B cell (primary cell): ENCODE data around the gene FGD4. TPM values are rescaled to one million over a fixed set of nuclear protein-coding genes. Genes with fewer than 3 reads are reported as not detected.
A peak's percentile ranks its signal among the peaks of the same experiment; 100 is the strongest.
"Not testable (repeated sequence)": the region's sequence is repeated elsewhere in the genome, so short reads cannot be mapped to it uniquely, and the experiment has no call there.

ENCODE experiments used
- ATAC-seq: fragments of 200-7000 bp; cut with Tn5 transposase; one replicate; pipeline ENCODE4 v1.10.0; 2021; ENCODE audit warnings: low read depth, mild to moderate bottlenecking, moderate number of reproducible peaks, moderate library complexity
- CTCF ChIA-PET: fragments of 350-600 bp; sonication (Branson Sonifier 250); formaldehyde crosslinking; loops from one replicate; lab custom pipeline; 2021; ENCODE audit warnings: antibody characterized with exemption, inconsistent platforms; lab: Charles Lee
- POLR2A ChIA-PET: fragments of 350-600 bp; sonication (Branson Sonifier 250); formaldehyde crosslinking; loops from one replicate; lab custom pipeline; 2021; ENCODE audit warnings: antibody characterized with exemption; lab: Charles Lee
- DNase-seq: peaks from one replicate; pipeline ENCODE4 v3.0.0; 2013
- H2AFZ ChIP-seq: 2 replicates; pipeline ENCODE4 v1.6.1; 2012; ENCODE audit warnings: mild to moderate bottlenecking, low read depth, low read length; ENCODE audit not compliant: insufficient read depth, poor library complexity, severe bottlenecking
- H3K27ac ChIP-seq, 2 donors: 1 replicate in 1 of 2; 2 replicates in 1 of 2; pipeline ENCODE4 v1.5.1; 2012 to 2013; ENCODE audit warnings: low read length in 2 of 2, mild to moderate bottlenecking in 2 of 2, moderate library complexity in 1 of 2
- H3K27me3 ChIP-seq, 4 experiments: fragments of 200-600 bp in 1 of 4; sonication (generic) in 1 of 4; replicated peaks in 1 of 4; 1 replicate in 2 of 4; 2 replicates in 2 of 4; pipeline versions ENCODE4 v1.6.1 to v1.7.0; 2013 to 2016; ENCODE audit warnings: low read length in 3 of 4, mild to moderate bottlenecking in 2 of 4, mixed read lengths in 1 of 4, moderate library complexity in 1 of 4; ENCODE audit not compliant: insufficient read depth in 4 of 4, control insufficient read depth in 3 of 4; ENCODE audit errors: control extremely low read depth in 1 of 4
- H3K36me3 ChIP-seq, 2 experiments: replicated peaks in 1 of 2; 1 replicate in 1 of 2; 2 replicates in 1 of 2; pipeline versions ENCODE4 v1.6.1 to v1.7.1; 2013; ENCODE audit warnings: low read length in 1 of 2; ENCODE audit not compliant: insufficient read depth in 2 of 2, control insufficient read depth in 1 of 2; ENCODE audit errors: control extremely low read depth in 1 of 2, extremely low read depth in 1 of 2
- H3K4me1 ChIP-seq, 2 donors: fragments of 200-600 bp in 1 of 2; sonication (generic) in 1 of 2; 1 replicate in 1 of 2; 2 replicates in 1 of 2; pipeline versions ENCODE4 v1.5.1 to v1.6.1; 2013 to 2017; ENCODE audit warnings: low read length in 2 of 2; ENCODE audit not compliant: control insufficient read depth in 2 of 2, insufficient read depth in 2 of 2
- H3K4me2 ChIP-seq: replicated peaks from 2 replicates; pipeline ENCODE3; 2012; ENCODE audit warnings: mild to moderate bottlenecking, low read depth, low read length; ENCODE audit not compliant: poor library complexity, severe bottlenecking
- H3K4me3 ChIP-seq, 5 experiments: fragments of 200-600 bp in 1 of 5; sonication (generic) in 1 of 5; 1 replicate in 3 of 5; 2 replicates in 2 of 5; pipeline versions ENCODE4 v1.5.1 to v1.7.0; 2011 to 2016; ENCODE audit warnings: low read length in 4 of 5, mild to moderate bottlenecking in 4 of 5, low read depth in 2 of 5, control low read depth in 1 of 5, moderate library complexity in 1 of 5; ENCODE audit not compliant: insufficient read depth in 1 of 5; ENCODE audit errors: control extremely low read depth in 1 of 5, extremely low read depth in 1 of 5
- H3K79me2 ChIP-seq: fragments of 200-600 bp; sonication (generic); one replicate; pipeline ENCODE4 v1.6.0; 2016; ENCODE audit warnings: low read length; ENCODE audit not compliant: control insufficient read depth, insufficient read depth
- H3K9ac ChIP-seq: fragments of 200-600 bp; sonication (generic); 2 replicates; pipeline ENCODE4 v1.6.1; 2017; ENCODE audit warnings: mild to moderate bottlenecking, low read length, moderate library complexity
- H3K9me3 ChIP-seq, 3 donors: one replicate each; pipeline versions ENCODE4 v1.6.1 to v1.7.1; 2013; ENCODE audit warnings: low read length in 2 of 3; ENCODE audit not compliant: control insufficient read depth in 2 of 3, insufficient read depth in 1 of 3; ENCODE audit errors: control extremely low read depth in 1 of 3
- H4K20me1 ChIP-seq: 2 replicates; pipeline ENCODE4 v1.6.0; 2012; ENCODE audit warnings: mild to moderate bottlenecking, low read length; ENCODE audit not compliant: insufficient read depth, control insufficient read depth, poor library complexity, severe bottlenecking
- H3K27ac Mint-ChIP-seq: one replicate; pipeline ENCODE4 v1.8.0; 2021; ENCODE audit warnings: mixed read lengths
- H3K27me3 Mint-ChIP-seq: one replicate; pipeline ENCODE4 v1.8.0; 2021; ENCODE audit warnings: mixed read lengths
- H3K4me1 Mint-ChIP-seq: one replicate; pipeline ENCODE4 v1.8.0; 2021; ENCODE audit warnings: mixed read lengths
- H3K4me3 Mint-ChIP-seq: one replicate; pipeline ENCODE4 v1.8.0; 2021; ENCODE audit warnings: mixed read lengths
- H3K9me3 Mint-ChIP-seq: one replicate; pipeline ENCODE4 v1.8.0; 2022; ENCODE audit warnings: mixed read lengths; ENCODE audit not compliant: insufficient read depth
- EZH2 ChIP-seq: IDR thresholded peaks from 2 replicates; pipeline ENCODE4 v1.6.1; 2012; ENCODE audit warnings: borderline replicate concordance, low read depth, mild to moderate bottlenecking, moderate library complexity, low read length; ENCODE audit not compliant: insufficient read depth, poor library complexity, severe bottlenecking
- WGBS: methylation state at CpG from one replicate; pipeline ENCODE4 v1.1.5; 2013; ENCODE audit warnings: missing lambda C conversion rate; ENCODE audit not compliant: insufficient coverage; 5-methylcytosine and 5-hydroxymethylcytosine counted together
- intact Hi-C: fragments of 100-400 bp; cut with micrococcal nuclease; formaldehyde crosslinking; loops from one replicate; pipeline ENCODE4 v1.10.0; 2022
- polyA plus RNA-seq: library from polyadenylated mRNA; depleted of rRNA; stranded (reverse); fragments of >200 nt; gene quantifications from 2 replicates; pipeline ENCODE4 v1.2.3, GENCODE V29; 2012
- total RNA-seq, 2 donors: library from RNA; stranded (reverse); fragments of 120-200 nt in 1 of 2; gene quantifications; 1 replicate in 1 of 2; 2 replicates in 1 of 2; pipeline versions ENCODE4 v1.2.3 to v1.2.4, GENCODE V29; 2013 to 2022
- TF ChIP-seq, protein P1 (sequence below): fragments of 200-600 bp; IDR thresholded peaks from one replicate; pipeline ENCODE4 v1.8.0; 2022; ENCODE audit warnings: antibody characterized with exemption, mild to moderate bottlenecking

Gene FGD4
- total and polyA plus RNA-seq, 2 donors (not counting 1 experiment from before 2014, with no cell fraction given): 2.1 to 2.8 TPM

DNA sequence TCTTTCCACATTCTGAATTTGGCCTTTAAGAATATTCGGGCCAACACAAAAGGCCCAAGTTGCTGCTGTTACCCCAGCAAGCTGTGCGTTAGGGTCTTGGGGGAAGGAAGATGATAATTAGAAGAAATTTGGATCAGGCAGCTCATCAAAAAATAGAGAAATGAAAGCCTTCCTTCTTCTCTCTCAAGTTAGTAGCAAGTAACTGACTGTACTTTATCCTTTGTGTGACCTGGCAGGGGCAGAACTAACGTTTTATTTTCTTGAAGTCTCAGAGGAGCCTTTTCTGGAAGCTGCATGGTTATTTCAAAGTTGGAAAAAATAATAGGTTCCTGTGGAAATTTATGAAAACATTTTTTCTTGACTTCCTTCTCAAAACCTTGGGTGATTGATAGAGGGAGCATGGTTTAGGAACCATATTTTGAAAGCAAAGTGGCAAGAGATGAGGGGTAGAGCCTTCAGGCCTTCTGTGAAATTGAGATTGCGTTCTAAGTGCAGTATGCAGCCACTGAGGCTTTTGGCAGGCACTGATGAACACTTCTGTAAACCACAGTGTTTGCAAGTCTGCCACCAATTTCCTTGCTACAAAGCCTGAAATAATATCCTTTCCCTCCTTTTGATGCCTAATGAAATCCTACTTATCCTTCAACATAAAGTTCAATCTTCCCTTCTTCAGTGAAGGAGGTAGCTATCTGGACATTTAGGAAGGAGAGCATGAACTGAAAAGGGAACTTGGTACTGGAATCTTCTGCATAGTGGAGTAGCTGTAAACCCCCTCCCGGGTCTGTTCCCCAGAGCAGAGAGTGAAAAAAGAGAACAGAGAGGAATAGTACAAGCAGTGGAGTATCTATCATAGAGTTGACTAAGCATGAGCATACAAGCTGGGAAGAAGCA lies 123.2 kb downstream of the FGD4 start:
- Mint-ChIP-seq H3K4me3 (peak overlapping the region; percentile 40), H3K4me1 (peaks cover 25% of the 10 kb centered on the region), H3K27me3 (no peaks in the 10 kb centered on the region), H3K9me3 (no peaks in the 10 kb centered on the region), H3K27ac (peak overlapping the region; percentile 60)
- ChIA-PET POLR2A (interaction anchor here (0.6 kb wide), 1 partner anchor 1118 kb away, joined by 3 read pairs; no protein-coding TSS in a partner anchor), CTCF (no interaction called here)
- H3K4me3 ChIP-seq: no peak overlapping the region
- 0% methylated on average over 3 of the region's 5 CpGs for WGBS
- peak overlapping the region; percentile 47 for H3K4me2 ChIP-seq
- H3K9me3 ChIP-seq: peaks cover 0 to 2% (median 0%) of the 10 kb centered on the region in 3 donors
- peak overlapping the region; percentile 7 to 74 for H3K27ac ChIP-seq
- H3K4me1 ChIP-seq: peaks cover 23% of the 10 kb centered on the region in 2 donors
- H4K20me1 ChIP-seq: no peaks in the 10 kb centered on the region
- TF ChIP-seq, protein P1, sequence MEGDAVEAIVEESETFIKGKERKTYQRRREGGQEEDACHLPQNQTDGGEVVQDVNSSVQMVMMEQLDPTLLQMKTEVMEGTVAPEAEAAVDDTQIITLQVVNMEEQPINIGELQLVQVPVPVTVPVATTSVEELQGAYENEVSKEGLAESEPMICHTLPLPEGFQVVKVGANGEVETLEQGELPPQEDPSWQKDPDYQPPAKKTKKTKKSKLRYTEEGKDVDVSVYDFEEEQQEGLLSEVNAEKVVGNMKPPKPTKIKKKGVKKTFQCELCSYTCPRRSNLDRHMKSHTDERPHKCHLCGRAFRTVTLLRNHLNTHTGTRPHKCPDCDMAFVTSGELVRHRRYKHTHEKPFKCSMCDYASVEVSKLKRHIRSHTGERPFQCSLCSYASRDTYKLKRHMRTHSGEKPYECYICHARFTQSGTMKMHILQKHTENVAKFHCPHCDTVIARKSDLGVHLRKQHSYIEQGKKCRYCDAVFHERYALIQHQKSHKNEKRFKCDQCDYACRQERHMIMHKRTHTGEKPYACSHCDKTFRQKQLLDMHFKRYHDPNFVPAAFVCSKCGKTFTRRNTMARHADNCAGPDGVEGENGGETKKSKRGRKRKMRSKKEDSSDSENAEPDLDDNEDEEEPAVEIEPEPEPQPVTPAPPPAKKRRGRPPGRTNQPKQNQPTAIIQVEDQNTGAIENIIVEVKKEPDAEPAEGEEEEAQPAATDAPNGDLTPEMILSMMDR: no peak
- no peak for TF ChIP-seq EZH2
- H3K9ac ChIP-seq: peak overlapping the region; percentile 33
- peak; percentile 49 for ATAC-seq
- no peaks in the 10 kb centered on the region for H3K36me3 ChIP-seq
- peak overlapping the region; percentile 17 for H2AFZ ChIP-seq
- no peaks in the 10 kb centered on the region for H3K79me2 ChIP-seq
- DNase-seq: peak; percentile 39
- H3K27me3 ChIP-seq: no peaks in the 10 kb centered on the region
- intact Hi-C loops: loop anchor here (5.0 kb wide), 1 partner anchor 65 kb away; no protein-coding TSS in a partner anchor

DNA sequence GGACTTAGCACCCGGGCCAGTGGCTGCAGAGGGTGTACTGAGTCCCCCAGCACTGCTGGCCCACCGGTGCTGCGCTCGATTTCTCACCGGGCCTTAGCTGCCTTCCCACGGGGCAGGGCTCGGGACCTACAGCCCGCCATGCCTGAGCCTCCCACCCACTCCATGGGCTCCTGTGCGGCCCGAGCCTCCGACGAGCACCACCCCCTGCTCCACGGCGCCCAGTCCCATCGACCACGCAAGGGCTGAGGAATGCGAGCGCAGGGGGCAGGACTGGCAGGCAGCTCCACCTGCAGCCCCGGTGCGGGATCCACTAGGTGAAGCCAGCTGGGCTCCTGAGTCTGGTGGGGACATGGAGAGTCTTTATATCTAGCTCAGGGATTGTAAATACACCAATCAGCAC lies 126.4 kb downstream of the FGD4 start:
- H4K20me1 ChIP-seq, H2AFZ ChIP-seq, H3K4me2 ChIP-seq, H3K79me2 ChIP-seq, H3K9me3 ChIP-seq, H3K36me3 ChIP-seq, H3K27me3 ChIP-seq, H3K27ac Mint-ChIP-seq, H3K27ac ChIP-seq, H3K4me3 Mint-ChIP-seq, POLR2A ChIA-PET, ATAC-seq, H3K4me3 ChIP-seq, DNase-seq, H3K27me3 Mint-ChIP-seq, H3K9me3 Mint-ChIP-seq, H3K9ac ChIP-seq, intact Hi-C loops: not testable (repeated sequence)
- CTCF ChIA-PET: interaction anchor here (0.9 kb wide), 1 partner anchor 19 kb away, joined by 3 read pairs; no protein-coding TSS in a partner anchor
- WGBS: 81% methylated on average over 6 of the region's 20 CpGs
- peaks cover 23 to 26% of the 10 kb centered on the region in 2 donors for H3K4me1 ChIP-seq
- H3K4me1 Mint-ChIP-seq: peaks cover 23% of the 10 kb centered on the region

DNA sequence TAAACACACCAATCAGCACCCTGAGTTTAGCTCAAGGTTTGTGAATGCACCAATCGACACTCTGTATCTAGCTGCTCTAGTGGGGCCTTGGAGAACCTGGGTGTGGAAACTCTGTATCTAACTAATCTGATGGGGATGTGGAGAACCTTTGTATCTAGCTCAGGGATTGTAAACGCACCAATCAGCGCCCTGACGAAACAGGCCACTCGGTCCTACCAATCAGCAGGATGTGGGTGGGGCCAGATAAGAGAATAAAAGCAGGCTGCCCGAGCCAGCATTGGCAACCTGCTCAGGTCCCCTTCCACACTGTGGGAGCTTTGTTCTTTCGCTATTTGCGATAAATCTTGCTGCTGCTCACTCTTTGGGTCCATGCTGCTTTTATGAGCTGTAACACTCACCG lies 127.0 kb downstream of the FGD4 start:
- H3K9ac ChIP-seq, H4K20me1 ChIP-seq, H3K79me2 ChIP-seq, H3K27ac ChIP-seq, intact Hi-C loops, H3K4me3 Mint-ChIP-seq, H3K4me2 ChIP-seq, H3K27ac Mint-ChIP-seq, H2AFZ ChIP-seq, H3K36me3 ChIP-seq, ATAC-seq, H3K4me3 ChIP-seq, DNase-seq, H3K9me3 Mint-ChIP-seq, POLR2A ChIA-PET, H3K27me3 Mint-ChIP-seq, H3K9me3 ChIP-seq, H3K27me3 ChIP-seq: not testable (repeated sequence)
- 81% methylated on average over 4 of the region's 9 CpGs for WGBS
- CTCF ChIA-PET: interaction anchor here (0.9 kb wide), 1 partner anchor 19 kb away, joined by 3 read pairs; no protein-coding TSS in a partner anchor
- peaks cover 22 to 23% of the 10 kb centered on the region in 2 donors for H3K4me1 ChIP-seq
- H3K4me1 Mint-ChIP-seq: peaks cover 20% of the 10 kb centered on the region
